ENCODE measurements around the gene UBAC2.

DNA sequence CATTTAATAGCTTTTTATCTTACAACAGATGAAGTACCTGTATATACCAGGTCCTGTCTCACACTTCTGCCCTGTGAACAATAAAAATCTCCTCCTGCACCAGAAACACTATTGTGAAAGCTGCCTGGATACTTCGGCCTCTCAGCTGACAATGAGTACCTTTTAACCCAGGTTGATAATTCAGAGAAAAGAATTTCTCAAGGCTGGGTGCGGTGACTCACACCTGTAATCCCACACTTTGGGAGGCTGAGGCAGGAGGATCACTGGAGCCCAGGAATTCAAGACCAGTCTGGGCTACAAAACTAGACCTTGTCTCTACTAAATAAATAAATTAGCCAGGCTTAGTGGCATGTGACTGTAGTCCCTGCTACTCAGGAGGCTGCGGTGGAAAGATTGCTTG lies 235.3 kb downstream of the UBAC2 start:
- TF ChIP-seq, protein P1, sequence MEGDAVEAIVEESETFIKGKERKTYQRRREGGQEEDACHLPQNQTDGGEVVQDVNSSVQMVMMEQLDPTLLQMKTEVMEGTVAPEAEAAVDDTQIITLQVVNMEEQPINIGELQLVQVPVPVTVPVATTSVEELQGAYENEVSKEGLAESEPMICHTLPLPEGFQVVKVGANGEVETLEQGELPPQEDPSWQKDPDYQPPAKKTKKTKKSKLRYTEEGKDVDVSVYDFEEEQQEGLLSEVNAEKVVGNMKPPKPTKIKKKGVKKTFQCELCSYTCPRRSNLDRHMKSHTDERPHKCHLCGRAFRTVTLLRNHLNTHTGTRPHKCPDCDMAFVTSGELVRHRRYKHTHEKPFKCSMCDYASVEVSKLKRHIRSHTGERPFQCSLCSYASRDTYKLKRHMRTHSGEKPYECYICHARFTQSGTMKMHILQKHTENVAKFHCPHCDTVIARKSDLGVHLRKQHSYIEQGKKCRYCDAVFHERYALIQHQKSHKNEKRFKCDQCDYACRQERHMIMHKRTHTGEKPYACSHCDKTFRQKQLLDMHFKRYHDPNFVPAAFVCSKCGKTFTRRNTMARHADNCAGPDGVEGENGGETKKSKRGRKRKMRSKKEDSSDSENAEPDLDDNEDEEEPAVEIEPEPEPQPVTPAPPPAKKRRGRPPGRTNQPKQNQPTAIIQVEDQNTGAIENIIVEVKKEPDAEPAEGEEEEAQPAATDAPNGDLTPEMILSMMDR (IDR thresholded peaks at IDR 0.05) = no peak
- TF ChIP-seq POLR2A (IDR thresholded peaks at IDR 0.05) (no peak), EP300 (IDR thresholded peaks at IDR 0.05) (no peak)

All from tibial nerve (tissue), 4 donors.